Upper lobe of right lung (tissue), 1 donor: ENCODE data around the gene FBXL22. TPM values are rescaled to one million over a fixed set of nuclear protein-coding genes. Genes with fewer than 3 reads are reported as not detected.
"Not testable (repeated sequence)": the region's sequence is repeated elsewhere in the genome, so short reads cannot be mapped to it uniquely, and the experiment has no call there.

Experiments used
- ATAC-seq: fragments of 200-7000 bp; cut with Tn5 transposase; one replicate; pipeline ENCODE4 v1.9.1; 2020; ENCODE audit warnings: mild to moderate bottlenecking, moderate library complexity
- DNase-seq: peaks from one replicate; pipeline ENCODE4 v3.0.0-alpha.2; 2020
- H3K27ac ChIP-seq: fragments of 200-600 bp; one replicate; pipeline ENCODE4 v1.8.0; 2022
- H3K27me3 ChIP-seq: fragments of 200-600 bp; one replicate; pipeline ENCODE4 v1.8.0; 2022; ENCODE audit warnings: mild to moderate bottlenecking
- H3K36me3 ChIP-seq: fragments of 200-600 bp; one replicate; pipeline ENCODE4 v1.8.0; 2022
- H3K4me1 ChIP-seq: fragments of 200-600 bp; one replicate; pipeline ENCODE4 v1.8.0; 2022
- H3K4me3 ChIP-seq: fragments of 200-600 bp; one replicate; pipeline ENCODE4 v1.8.0; 2022; ENCODE audit warnings: mild to moderate bottlenecking
- H3K9me3 ChIP-seq: fragments of 200-600 bp; one replicate; pipeline ENCODE4 v1.8.0; 2022
- CTCF ChIP-seq: fragments of 200-600 bp; IDR thresholded peaks from one replicate; pipeline ENCODE4 v1.8.0; 2022; ENCODE audit warnings: antibody characterized with exemption
- intact Hi-C: fragments of 100-400 bp; cut with DNase I; formaldehyde crosslinking; loops from one replicate; pipeline ENCODE4 v1.11.0; 2022
- total RNA-seq: library from RNA; stranded (reverse); fragmentation: NEBNext Ultra II Directional; extraction: Animal tissue kit (Norgen Biotek cat#: 25700); gene quantifications from one replicate; pipeline ENCODE4 v1.2.1, GENCODE V29; 2021
- donor health status: DM: no; HTN: yes; CAD: no; lungs with severe emphysema.

FBXL22 gene
- total RNA-seq, 1 donor from 2014 or later, result 0.98 TPM

DNA sequence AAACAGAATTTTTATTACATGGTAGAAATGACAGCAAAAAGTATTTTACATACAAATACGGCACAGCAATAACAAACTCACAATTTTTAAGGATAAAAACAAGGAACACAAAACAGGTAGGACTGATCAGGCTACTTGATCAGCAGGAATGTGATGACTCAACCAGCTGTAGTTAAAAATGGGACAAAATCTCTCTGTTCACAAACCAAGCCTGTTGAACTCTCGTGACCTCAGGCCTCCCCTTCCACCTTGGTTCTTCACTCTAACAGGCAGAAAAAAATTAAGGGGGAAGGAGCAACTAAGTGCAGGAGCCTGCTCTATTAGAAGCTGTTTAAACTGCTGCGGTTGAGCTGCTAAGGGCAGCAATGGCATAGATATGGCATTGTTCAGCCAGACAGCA is 18.7 kb downstream of the FBXL22 start:
- H3K27ac ChIP-seq, result no peak overlapping the region
- H3K36me3 ChIP-seq, result peaks cover 48% of the 10 kb centered on the region
- no peaks in the 10 kb centered on the region for H3K9me3 ChIP-seq
- H3K4me1 ChIP-seq, result peaks cover 3% of the 10 kb centered on the region
- intact Hi-C loops, result no loop called here
- DNase-seq (no peak), ATAC-seq (no peak)
- TF ChIP-seq CTCF, result no peak
- no peak overlapping the region for H3K4me3 ChIP-seq
- no peaks in the 10 kb centered on the region for H3K27me3 ChIP-seq

DNA sequence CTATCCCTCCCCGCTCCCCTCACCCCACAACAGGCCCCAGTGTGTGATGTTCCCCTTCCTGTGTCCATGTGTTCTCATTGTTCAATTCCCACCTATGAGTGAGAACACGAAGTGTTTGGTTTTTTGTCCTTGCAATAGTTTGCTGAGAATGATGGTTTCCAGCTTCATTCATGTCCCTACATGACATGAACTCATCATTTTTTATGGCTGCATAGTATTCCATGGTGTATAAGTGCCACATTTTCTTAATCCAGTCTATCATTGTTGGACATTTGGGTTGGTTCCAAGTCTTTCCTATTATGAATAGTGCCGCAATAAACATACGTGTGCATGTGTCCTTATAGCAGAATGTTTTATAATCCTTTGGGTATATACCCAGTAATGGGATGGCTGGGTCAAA is 20.0 kb downstream of the FBXL22 start:
- intact Hi-C loops, H3K27me3 ChIP-seq: not testable (repeated sequence)
- peaks cover 51% of the 10 kb centered on the region for H3K36me3 ChIP-seq

GRCh38 chr15:63617627-63618026 is 20.4 kb downstream of the FBXL22 start:
- DNase-seq, H3K4me1 ChIP-seq, H3K9me3 ChIP-seq, intact Hi-C loops, H3K4me3 ChIP-seq, H3K27ac ChIP-seq, H3K27me3 ChIP-seq, ATAC-seq: not testable (repeated sequence)
- H3K36me3 ChIP-seq, result peaks cover 51% of the 10 kb centered on the region

More for the DNA sequence above, 20.0 kb downstream of the FBXL22 start:
- not testable (repeated sequence) for ATAC-seq, DNase-seq, H3K9me3 ChIP-seq, H3K4me3 ChIP-seq, H3K27ac ChIP-seq, H3K4me1 ChIP-seq

DNA sequence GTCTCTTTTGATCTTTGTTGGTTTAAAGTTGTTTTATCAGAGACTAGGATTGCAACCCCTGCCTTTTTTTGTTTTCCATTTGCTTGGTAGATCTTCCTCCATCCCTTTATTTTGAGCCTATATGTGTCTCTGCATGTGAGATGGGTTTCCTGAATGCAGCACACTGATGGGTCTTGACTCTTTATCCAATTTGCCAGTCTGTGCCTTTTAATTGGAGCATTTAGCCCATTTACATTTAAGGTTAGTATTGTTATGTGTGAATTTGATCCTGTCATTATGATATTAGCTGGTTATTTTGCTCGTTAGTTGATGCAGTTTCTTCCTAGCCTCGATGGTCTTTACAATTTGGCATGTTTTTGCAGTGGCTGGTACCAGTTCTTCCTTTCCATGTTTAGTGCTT is 23.6 kb downstream of the FBXL22 start:
- H3K27me3 ChIP-seq, intact Hi-C loops, H3K4me3 ChIP-seq, H3K9me3 ChIP-seq, H3K27ac ChIP-seq, H3K4me1 ChIP-seq, DNase-seq, ATAC-seq: not testable (repeated sequence)
- H3K36me3 ChIP-seq, result peaks cover 54% of the 10 kb centered on the region

DNA sequence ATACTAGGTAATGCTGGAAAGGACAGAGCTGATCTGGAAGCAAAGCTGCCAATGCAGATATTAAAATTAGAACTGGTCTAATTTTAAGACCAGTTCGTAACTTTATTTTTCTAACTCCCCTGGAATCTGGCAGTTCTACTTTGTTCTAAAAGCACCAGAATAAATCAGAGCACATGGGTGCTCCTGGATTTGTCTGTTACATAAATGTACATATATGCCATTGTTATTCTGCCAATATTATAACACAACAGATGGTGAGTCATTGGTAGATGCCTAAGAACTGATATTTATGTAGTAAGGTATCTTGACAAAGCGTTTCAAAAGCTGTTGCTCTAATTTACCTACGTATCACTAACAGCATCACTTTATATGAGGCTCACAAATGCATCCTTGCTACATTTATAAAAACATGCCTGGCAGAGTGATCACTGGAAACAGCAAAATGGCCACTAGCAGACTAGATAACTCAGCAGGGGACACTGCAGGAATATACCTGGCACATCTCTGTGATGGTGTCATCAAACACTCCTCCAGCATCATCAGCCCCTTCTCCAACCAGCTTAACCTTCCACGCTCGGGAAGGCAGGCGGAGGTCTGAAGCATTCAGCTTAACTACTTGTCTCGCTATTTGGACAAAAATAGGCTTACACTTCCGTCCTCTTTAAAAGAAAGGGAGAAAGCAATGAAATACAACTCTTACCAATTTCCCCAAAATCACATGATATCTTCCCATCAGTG is 26.2 kb downstream of the FBXL22 start:
- Histone ChIP-seq H3K27ac (no peak overlapping the region), H3K4me1 (no peaks in the 10 kb centered on the region), H3K9me3 (no peaks in the 10 kb centered on the region), H3K4me3 (no peak overlapping the region), H3K27me3 (no peaks in the 10 kb centered on the region), H3K36me3 (peaks cover 72% of the 10 kb centered on the region)
- intact Hi-C loops, result no loop called here
- no peak for DNase-seq
- no peak for ATAC-seq
- no peak for TF ChIP-seq CTCF

GRCh38 chr15:63626955-63627354 is 29.8 kb downstream of the FBXL22 start:
- no peak for DNase-seq
- no peaks in the 10 kb centered on the region for H3K27me3 ChIP-seq
- H3K36me3 ChIP-seq, result peaks cover 100% of the 10 kb centered on the region
- no peak for TF ChIP-seq CTCF
- intact Hi-C loops, result no loop called here
- H3K4me3 ChIP-seq, result no peak overlapping the region
- no peak overlapping the region for H3K27ac ChIP-seq
- H3K4me1 ChIP-seq, result no peaks in the 10 kb centered on the region
- ATAC-seq, result no peak
- H3K9me3 ChIP-seq, result no peaks in the 10 kb centered on the region

DNA sequence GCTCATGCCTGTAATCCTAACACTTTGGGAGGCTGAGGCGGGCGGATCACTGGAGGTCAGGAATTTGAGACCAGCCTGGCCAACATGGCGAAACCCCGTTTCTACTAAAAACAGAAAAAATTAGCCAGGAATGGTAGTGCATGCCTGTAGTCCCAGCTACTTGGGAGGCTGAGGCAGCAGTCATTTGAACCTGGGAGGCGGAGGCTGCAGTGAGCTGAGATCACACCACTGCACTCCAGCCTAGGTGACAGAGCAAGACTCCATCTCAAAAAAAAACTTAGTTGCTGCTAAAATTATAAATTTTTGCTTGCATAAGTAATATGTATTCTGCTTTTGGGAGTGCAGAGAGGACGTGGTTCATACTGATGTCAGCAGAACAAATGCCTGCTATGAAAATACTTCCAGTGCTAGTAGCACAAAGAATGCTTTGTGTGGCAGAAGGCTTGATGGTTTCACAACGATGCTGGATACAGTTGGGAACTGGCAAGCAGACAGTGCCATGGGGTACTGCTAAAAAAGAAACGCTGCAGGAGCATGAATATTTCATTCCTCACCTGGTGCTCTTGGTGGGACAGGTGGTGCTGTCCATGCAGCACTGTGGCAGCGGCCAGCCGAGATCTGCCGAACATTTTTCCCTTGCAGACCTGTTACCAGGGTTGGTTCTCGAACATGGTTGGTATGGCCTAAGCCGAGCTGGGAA is 31.1 kb downstream of the FBXL22 start:
- Histone ChIP-seq H3K36me3 (peaks cover 100% of the 10 kb centered on the region), H3K27ac (no peak overlapping the region)

More for the DNA sequence above, 31.1 kb downstream of the FBXL22 start:
- Histone ChIP-seq H3K4me3 (no peak overlapping the region), H3K27me3 (no peaks in the 10 kb centered on the region), H3K9me3 (no peaks in the 10 kb centered on the region), H3K4me1 (no peaks in the 10 kb centered on the region)
- intact Hi-C loops, result no loop called here
- DNase-seq (no peak), ATAC-seq (no peak)
- no peak for TF ChIP-seq CTCF
